HepG2 (cell line): ENCODE measurements around the gene FGD2. TPM values are rescaled to one million over a fixed set of nuclear protein-coding genes. Genes with fewer than 3 reads are reported as not detected.

Source experiments
- DNMT1 ChIP-seq: sonication (generic); formaldehyde crosslinking; IDR thresholded peaks from 2 replicates; pipeline ENCODE4 v1.5.1; 2020; ENCODE audit warnings: mild to moderate bottlenecking, missing genetic modification reagents
- ELF3 ChIP-seq: IDR thresholded peaks from 2 replicates; pipeline ENCODE4 v1.6.1; 2016; ENCODE audit warnings: missing genetic modification reagents, missing compliant biosample characterization
- EZH2 ChIP-seq: conservative IDR thresholded peaks from 2 replicates; pipeline ENCODE4 v1.6.1; 2012; ENCODE audit warnings: mild to moderate bottlenecking, low read depth, low read length, moderate library complexity
- ISX ChIP-seq: sonication (generic); formaldehyde crosslinking; conservative IDR thresholded peaks from 2 replicates; pipeline ENCODE4 v1.5.0; 2020; ENCODE audit warnings: missing genetic modification reagents
- KLF15 ChIP-seq: sonication (generic); formaldehyde crosslinking; IDR thresholded peaks from 2 replicates; pipeline ENCODE4 v1.8.1; 2023; ENCODE audit warnings: borderline replicate concordance, mild to moderate bottlenecking, inconsistent platforms, missing genetic modification reagents, mixed read lengths
- MED8 ChIP-seq: sonication (generic); formaldehyde crosslinking; IDR thresholded peaks from 2 replicates; pipeline ENCODE4 v1.8.1; 2023; ENCODE audit warnings: mild to moderate bottlenecking, missing genetic modification reagents; ENCODE audit not compliant: insufficient replicate concordance
- NCOR1 ChIP-seq: fragments of 200-600 bp; sonication (generic); IDR thresholded peaks from 2 replicates; pipeline ENCODE4 v1.7.0; 2017; ENCODE audit warnings: antibody characterized with exemption, low read length, borderline replicate concordance
- RCOR2 ChIP-seq: IDR thresholded peaks from 2 replicates; pipeline ENCODE4 v1.6.1; 2016; ENCODE audit warnings: missing biosample characterization, missing genetic modification reagents
- SETDB1 ChIP-seq: sonication (generic); formaldehyde crosslinking; IDR thresholded peaks from 2 replicates; pipeline ENCODE4 v1.5.1; 2020; ENCODE audit warnings: missing genetic modification reagents, mild to moderate bottlenecking, borderline replicate concordance
- ZBTB20 ChIP-seq: sonication (generic); formaldehyde crosslinking; IDR thresholded peaks from 2 replicates; pipeline ENCODE4 v1.8.1; 2023; ENCODE audit warnings: missing genetic modification reagents, low read depth, mild to moderate bottlenecking, borderline replicate concordance
- ZBTB8A ChIP-seq: sonication (generic); formaldehyde crosslinking; IDR thresholded peaks from 2 replicates; pipeline ENCODE4 v1.4.0; 2020; ENCODE audit warnings: mild to moderate bottlenecking, low read depth, missing genetic modification reagents, borderline replicate concordance
- ZMAT3 ChIP-seq: sonication (generic); formaldehyde crosslinking; conservative IDR thresholded peaks from 2 replicates; pipeline ENCODE4 v1.7.0; 2021; ENCODE audit warnings: missing genetic modification reagents
- ZNF260 ChIP-seq: sonication (generic); formaldehyde crosslinking; IDR thresholded peaks from 2 replicates; pipeline ENCODE4 v1.4.0; 2020; ENCODE audit warnings: missing genetic modification reagents, low read depth, mild to moderate bottlenecking, borderline replicate concordance
- ZNF274 ChIP-seq: sonication (generic); formaldehyde crosslinking; IDR thresholded peaks from 2 replicates; pipeline ENCODE4 v1.5.1; 2020; ENCODE audit warnings: mild to moderate bottlenecking, missing genetic modification reagents
- ZNF451 ChIP-seq: sonication (generic); formaldehyde crosslinking; IDR thresholded peaks from 2 replicates; pipeline ENCODE4 v1.5.0; 2020; ENCODE audit warnings: mild to moderate bottlenecking, missing genetic modification reagents
- ZNF501 ChIP-seq: sonication (generic); formaldehyde crosslinking; IDR thresholded peaks from 2 replicates; pipeline ENCODE4 v1.5.1; 2020; ENCODE audit warnings: mild to moderate bottlenecking, moderate library complexity, missing genetic modification reagents
- ZNF747 ChIP-seq: sonication (generic); formaldehyde crosslinking; IDR thresholded peaks from 2 replicates; pipeline ENCODE4 v1.8.1; 2023; ENCODE audit warnings: missing genetic modification reagents, mild to moderate bottlenecking, borderline replicate concordance
- ZNF772 ChIP-seq: sonication (generic); formaldehyde crosslinking; IDR thresholded peaks from 2 replicates; pipeline ENCODE4 v1.5.0; 2020; ENCODE audit warnings: mild to moderate bottlenecking, missing genetic modification reagents
- polyA plus RNA-seq, 8 experiments: library from polyadenylated mRNA; depleted of rRNA in 3 of 8; stranded (reverse) in 7 of 8; unstranded in 1 of 8; fragments of >200 nt; fragmentation: Illumina TruSeq in 4 of 8; extraction: Trizol in 4 of 8; gene quantifications; 2 replicates each; pipeline versions ENCODE4 v1.2.1 to v1.2.3, GENCODE V29; 2011 to 2016; ENCODE audit warnings: low read depth in 4 of 8, missing spikeins in 1 of 8, mixed read lengths in 1 of 8; ENCODE audit not compliant: insufficient read depth in 1 of 8
- total RNA-seq, 5 experiments: library from RNA; depleted of rRNA; stranded (reverse); fragments of >200 nt; fragmentation: Illumina TruSeq; extraction: Trizol; gene quantifications; 2 replicates each; pipeline ENCODE4 v1.2.3, GENCODE V29; 2016; ENCODE audit warnings: low read depth in 1 of 5
- TF ChIP-seq, protein P1 (sequence below): sonication (generic); formaldehyde crosslinking; IDR thresholded peaks from 2 replicates; pipeline ENCODE4 v1.5.0; 2020; ENCODE audit warnings: missing genetic modification reagents, mild to moderate bottlenecking, borderline replicate concordance
- TF ChIP-seq, protein P2 (sequence below): sonication (generic); formaldehyde crosslinking; IDR thresholded peaks from 2 replicates; pipeline ENCODE4 v1.4.0; 2020; ENCODE audit warnings: missing genetic modification reagents
- TF ChIP-seq, protein P3 (sequence below): sonication (generic); formaldehyde crosslinking; conservative IDR thresholded peaks from 2 replicates; pipeline ENCODE4 v1.4.0; 2020; ENCODE audit warnings: missing genetic modification reagents
- TF ChIP-seq, protein P4 (sequence below): sonication (generic); formaldehyde crosslinking; IDR thresholded peaks from 2 replicates; pipeline ENCODE4 v1.5.0; 2020; ENCODE audit warnings: missing genetic modification reagents

Gene FGD2
- total and polyA plus RNA-seq, 2 of the 13 experiments (the other 11 are each of a cell fraction or from before 2014, with no cell fraction given) = not detected

DNA sequence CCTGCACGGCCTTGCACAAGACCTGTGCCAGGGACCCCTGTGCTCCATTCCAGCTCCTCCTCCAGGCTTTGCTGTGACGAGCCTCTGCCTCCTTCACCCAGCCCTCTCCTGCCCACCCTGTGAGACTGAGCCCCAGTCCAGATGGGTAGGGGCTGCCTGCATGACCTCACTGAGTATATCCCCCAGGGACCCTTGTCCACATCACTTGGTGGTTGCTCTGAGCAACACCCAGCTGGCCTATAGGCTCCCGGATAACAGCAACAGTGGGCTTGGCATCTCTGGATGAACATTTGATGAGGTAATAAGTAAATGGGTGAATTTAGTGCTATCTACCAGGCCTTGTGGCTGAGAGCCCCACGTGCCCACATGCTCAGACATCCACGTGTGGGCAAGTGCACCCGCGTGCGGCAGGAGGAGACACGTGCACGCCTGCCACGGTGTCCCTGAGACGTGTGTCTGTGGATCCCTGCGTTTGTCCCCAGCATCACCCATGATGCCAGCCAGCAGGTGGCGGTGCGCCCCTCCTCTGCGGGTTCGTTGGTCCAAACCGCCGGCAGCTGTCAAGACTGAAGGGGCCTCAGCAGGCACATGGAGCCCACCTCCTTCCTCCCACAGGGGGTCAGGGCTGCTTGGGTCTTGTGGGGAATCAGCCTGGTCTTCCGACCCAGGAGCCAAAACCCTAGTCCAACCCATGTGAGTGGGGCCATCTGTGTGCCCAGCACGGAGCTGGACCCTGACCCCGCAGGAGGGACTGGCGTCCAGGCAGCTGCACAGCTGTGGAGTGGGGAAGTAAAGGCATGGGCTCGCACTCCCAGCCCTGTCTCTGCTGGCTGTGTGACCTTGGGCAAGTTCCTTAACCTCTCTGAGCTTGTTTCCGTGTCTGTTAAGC is 45.9 kb downstream of the FGD2 start (continued):
- TF ChIP-seq RCOR2 (CRISPR knock-in tag) = peak; percentile 75
- TF ChIP-seq, protein P1, sequence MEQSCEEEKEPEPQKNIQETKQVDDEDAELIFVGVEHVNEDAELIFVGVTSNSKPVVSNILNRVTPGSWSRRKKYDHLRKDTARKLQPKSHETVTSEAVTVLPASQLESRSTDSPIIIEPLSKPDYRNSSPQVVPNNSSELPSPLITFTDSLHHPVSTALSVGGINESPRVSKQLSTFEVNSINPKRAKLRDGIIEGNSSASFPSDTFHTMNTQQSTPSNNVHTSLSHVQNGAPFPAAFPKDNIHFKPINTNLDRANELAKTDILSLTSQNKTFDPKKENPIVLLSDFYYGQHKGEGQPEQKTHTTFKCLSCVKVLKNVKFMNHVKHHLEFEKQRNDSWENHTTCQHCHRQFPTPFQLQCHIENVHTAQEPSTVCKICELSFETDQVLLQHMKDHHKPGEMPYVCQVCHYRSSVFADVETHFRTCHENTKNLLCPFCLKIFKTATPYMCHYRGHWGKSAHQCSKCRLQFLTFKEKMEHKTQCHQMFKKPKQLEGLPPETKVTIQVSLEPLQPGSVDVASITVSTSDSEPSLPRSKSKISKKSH = peak; percentile 71
- TF ChIP-seq EZH2 = no peak
- TF ChIP-seq KLF15 (CRISPR knock-in tag) = no peak
- 0 out of 2 replicates have a peak, but pooled peaks have one; percentile 32 for TF ChIP-seq NCOR1
- TF ChIP-seq ZBTB8A (CRISPR knock-in tag) = no peak
- no peak for TF ChIP-seq SETDB1 (CRISPR knock-in tag)
- TF ChIP-seq ZNF772 (CRISPR knock-in tag) = peak; percentile 71; the same call in 1 of the 2 replicates
- TF ChIP-seq ZNF747 = peak; percentile 91; the same call in 1 of the 2 replicates
- TF ChIP-seq ZNF274 (CRISPR knock-in tag) = peak; percentile 48; the same call in 1 of the 2 replicates
- no peak for TF ChIP-seq MED8 (CRISPR knock-in tag)
- peak; percentile 88; the same call in 1 of the 2 replicates for TF ChIP-seq DNMT1 (CRISPR knock-in tag)
- peak; percentile 43; the same call in 1 of the 2 replicates for TF ChIP-seq ELF3 (CRISPR knock-in tag)
- TF ChIP-seq ZBTB20 (CRISPR knock-in tag) = 0 out of 2 replicates have a peak, but pooled peaks have one; percentile 3
- TF ChIP-seq, protein P2, sequence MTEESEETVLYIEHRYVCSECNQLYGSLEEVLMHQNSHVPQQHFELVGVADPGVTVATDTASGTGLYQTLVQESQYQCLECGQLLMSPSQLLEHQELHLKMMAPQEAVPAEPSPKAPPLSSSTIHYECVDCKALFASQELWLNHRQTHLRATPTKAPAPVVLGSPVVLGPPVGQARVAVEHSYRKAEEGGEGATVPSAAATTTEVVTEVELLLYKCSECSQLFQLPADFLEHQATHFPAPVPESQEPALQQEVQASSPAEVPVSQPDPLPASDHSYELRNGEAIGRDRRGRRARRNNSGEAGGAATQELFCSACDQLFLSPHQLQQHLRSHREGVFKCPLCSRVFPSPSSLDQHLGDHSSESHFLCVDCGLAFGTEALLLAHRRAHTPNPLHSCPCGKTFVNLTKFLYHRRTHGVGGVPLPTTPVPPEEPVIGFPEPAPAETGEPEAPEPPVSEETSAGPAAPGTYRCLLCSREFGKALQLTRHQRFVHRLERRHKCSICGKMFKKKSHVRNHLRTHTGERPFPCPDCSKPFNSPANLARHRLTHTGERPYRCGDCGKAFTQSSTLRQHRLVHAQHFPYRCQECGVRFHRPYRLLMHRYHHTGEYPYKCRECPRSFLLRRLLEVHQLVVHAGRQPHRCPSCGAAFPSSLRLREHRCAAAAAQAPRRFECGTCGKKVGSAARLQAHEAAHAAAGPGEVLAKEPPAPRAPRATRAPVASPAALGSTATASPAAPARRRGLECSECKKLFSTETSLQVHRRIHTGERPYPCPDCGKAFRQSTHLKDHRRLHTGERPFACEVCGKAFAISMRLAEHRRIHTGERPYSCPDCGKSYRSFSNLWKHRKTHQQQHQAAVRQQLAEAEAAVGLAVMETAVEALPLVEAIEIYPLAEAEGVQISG (CRISPR knock-in tag) = peak; percentile 70
- TF ChIP-seq ZNF501 (CRISPR knock-in tag) = peak; percentile 59; the same call in 1 of the 2 replicates
- TF ChIP-seq ISX (CRISPR knock-in tag) = no peak
- TF ChIP-seq, protein P3, sequence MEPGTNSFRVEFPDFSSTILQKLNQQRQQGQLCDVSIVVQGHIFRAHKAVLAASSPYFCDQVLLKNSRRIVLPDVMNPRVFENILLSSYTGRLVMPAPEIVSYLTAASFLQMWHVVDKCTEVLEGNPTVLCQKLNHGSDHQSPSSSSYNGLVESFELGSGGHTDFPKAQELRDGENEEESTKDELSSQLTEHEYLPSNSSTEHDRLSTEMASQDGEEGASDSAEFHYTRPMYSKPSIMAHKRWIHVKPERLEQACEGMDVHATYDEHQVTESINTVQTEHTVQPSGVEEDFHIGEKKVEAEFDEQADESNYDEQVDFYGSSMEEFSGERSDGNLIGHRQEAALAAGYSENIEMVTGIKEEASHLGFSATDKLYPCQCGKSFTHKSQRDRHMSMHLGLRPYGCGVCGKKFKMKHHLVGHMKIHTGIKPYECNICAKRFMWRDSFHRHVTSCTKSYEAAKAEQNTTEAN (CRISPR knock-in tag) = peak; percentile 72; the same call in 1 of the 2 replicates
- TF ChIP-seq, protein P4, sequence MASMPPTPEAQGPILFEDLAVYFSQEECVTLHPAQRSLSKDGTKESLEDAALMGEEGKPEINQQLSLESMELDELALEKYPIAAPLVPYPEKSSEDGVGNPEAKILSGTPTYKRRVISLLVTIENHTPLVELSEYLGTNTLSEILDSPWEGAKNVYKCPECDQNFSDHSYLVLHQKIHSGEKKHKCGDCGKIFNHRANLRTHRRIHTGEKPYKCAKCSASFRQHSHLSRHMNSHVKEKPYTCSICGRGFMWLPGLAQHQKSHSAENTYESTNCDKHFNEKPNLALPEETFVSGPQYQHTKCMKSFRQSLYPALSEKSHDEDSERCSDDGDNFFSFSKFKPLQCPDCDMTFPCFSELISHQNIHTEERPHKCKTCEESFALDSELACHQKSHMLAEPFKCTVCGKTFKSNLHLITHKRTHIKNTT = no peak
- no peak for TF ChIP-seq ZNF260
- no peak for TF ChIP-seq ZMAT3 (CRISPR knock-in tag)
- 0 out of 2 replicates have a peak, but pooled peaks have one; percentile 71 for TF ChIP-seq ZNF451 (CRISPR knock-in tag)
